ENCODE measurements around the gene TAF13.

DNA sequence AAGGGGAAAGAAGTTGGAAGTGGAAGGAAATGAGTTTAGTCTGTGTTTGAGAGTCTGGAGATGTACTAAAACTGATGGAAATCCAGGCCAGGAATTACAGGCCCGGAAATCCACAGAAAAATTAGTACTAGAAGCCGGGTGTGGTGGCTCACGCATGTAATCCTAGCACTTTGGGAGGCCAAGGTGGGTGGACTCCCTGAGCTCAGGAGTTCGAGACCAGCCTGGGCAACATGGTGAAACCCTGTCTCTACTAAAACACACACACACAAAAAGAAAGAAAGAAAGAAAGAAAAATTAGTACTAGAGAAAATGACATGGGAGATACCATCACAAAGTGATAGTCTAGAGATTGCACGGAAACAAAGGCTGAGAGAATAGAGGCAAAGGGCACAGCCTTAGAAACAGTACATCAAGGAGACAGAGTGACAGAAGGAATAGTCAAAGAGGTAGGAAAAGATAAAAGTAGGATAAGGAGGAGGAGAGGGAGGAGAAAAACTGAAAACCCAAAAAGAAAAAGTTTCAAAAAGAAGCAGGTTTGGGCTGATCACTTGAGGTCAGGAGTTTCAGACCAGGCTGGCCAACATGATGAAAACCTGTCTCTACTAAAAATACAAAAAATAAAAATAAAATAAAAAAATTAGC, 4.8 kb upstream of the TAF13 start:
- TF ChIP-seq, protein P1, sequence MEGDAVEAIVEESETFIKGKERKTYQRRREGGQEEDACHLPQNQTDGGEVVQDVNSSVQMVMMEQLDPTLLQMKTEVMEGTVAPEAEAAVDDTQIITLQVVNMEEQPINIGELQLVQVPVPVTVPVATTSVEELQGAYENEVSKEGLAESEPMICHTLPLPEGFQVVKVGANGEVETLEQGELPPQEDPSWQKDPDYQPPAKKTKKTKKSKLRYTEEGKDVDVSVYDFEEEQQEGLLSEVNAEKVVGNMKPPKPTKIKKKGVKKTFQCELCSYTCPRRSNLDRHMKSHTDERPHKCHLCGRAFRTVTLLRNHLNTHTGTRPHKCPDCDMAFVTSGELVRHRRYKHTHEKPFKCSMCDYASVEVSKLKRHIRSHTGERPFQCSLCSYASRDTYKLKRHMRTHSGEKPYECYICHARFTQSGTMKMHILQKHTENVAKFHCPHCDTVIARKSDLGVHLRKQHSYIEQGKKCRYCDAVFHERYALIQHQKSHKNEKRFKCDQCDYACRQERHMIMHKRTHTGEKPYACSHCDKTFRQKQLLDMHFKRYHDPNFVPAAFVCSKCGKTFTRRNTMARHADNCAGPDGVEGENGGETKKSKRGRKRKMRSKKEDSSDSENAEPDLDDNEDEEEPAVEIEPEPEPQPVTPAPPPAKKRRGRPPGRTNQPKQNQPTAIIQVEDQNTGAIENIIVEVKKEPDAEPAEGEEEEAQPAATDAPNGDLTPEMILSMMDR (IDR thresholded peaks at IDR 0.05), result no peak
- no peak for TF ChIP-seq POLR2A (IDR thresholded peaks at IDR 0.05)
- no peak for TF ChIP-seq EP300 (IDR thresholded peaks at IDR 0.05)

Data from tibial nerve (tissue), 4 donors.